ENCODE data around the gene CDK14.

DNA sequence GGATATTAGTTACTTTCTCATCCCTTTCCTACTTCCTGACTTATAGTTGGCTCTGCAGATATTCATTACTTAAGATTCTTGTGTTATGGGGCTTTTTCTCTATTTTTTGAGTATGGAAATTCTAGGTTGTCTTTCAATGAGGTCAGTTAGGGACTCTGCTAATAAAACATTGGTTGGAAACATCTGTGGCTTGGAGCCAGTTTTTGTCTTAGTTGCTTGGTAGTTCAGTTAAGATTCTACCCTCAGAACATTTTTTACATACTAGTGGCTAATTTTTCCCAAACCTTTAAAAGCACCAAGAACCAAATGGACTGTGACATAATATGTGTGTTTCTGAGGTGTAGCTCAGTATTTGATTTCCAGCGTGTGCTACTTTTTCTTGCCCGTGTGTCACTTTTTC lies 362.5 kb downstream of the CDK14 start:
- TF ChIP-seq, protein P1, sequence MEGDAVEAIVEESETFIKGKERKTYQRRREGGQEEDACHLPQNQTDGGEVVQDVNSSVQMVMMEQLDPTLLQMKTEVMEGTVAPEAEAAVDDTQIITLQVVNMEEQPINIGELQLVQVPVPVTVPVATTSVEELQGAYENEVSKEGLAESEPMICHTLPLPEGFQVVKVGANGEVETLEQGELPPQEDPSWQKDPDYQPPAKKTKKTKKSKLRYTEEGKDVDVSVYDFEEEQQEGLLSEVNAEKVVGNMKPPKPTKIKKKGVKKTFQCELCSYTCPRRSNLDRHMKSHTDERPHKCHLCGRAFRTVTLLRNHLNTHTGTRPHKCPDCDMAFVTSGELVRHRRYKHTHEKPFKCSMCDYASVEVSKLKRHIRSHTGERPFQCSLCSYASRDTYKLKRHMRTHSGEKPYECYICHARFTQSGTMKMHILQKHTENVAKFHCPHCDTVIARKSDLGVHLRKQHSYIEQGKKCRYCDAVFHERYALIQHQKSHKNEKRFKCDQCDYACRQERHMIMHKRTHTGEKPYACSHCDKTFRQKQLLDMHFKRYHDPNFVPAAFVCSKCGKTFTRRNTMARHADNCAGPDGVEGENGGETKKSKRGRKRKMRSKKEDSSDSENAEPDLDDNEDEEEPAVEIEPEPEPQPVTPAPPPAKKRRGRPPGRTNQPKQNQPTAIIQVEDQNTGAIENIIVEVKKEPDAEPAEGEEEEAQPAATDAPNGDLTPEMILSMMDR (IDR thresholded peaks at IDR 0.05; ENCODE audit: borderline replicate concordance, extremely low read depth, low read length, poor library complexity, severe bottlenecking): no peak
- TF ChIP-seq EZH2 (IDR thresholded peaks at IDR 0.05; ENCODE audit: borderline replicate concordance, low read depth, low read length, severe bottlenecking): no peak

Data from DND-41 (cell line).